Measurements from ENCODE around the gene SOS1.

- peak; percentile 44 to 59 (median 47) for TF ChIP-seq CTCF (IDR thresholded peaks at IDR 0.05)
- no peak for TF ChIP-seq POLR2A (IDR thresholded peaks at IDR 0.05)
These were observed 173.3 kb downstream of the SOS1 start for GRCh38 chr2:38947241-38948239.

Measured in uterus (tissue), 2 donors.